Liver (tissue), 9 donors: ENCODE measurements around the gene BRINP3. TPM values are rescaled to one million over a fixed set of nuclear protein-coding genes. Genes with fewer than 3 reads are reported as not detected.

Source experiments
- DNase-seq: peaks from one replicate; pipeline ENCODE4 v3.0.0-alpha.2; 2017; ENCODE audit warnings: low spot score
- H3K27ac ChIP-seq, 2 donors: one replicate each; pipeline ENCODE4 v1.7.0; 2013; ENCODE audit warnings: inconsistent platforms in 2 of 2, low read length in 2 of 2, control low read depth in 1 of 2, low read depth in 1 of 2, mild to moderate bottlenecking in 1 of 2
- H3K27me3 ChIP-seq, 4 donors: one replicate each; pipeline versions ENCODE4 v1.6.1 to v1.7.0; 2013; ENCODE audit warnings: low read length in 3 of 4, inconsistent platforms in 1 of 4, mild to moderate bottlenecking in 1 of 4, moderate library complexity in 1 of 4; ENCODE audit not compliant: control insufficient read depth in 4 of 4, insufficient read depth in 4 of 4
- H3K36me3 ChIP-seq, 4 donors: one replicate each; pipeline versions ENCODE4 v1.6.1 to v1.7.0; 2013; ENCODE audit warnings: low read length in 3 of 4, mild to moderate bottlenecking in 3 of 4, low read depth in 1 of 4, moderate library complexity in 1 of 4; ENCODE audit not compliant: control insufficient read depth in 4 of 4, insufficient read depth in 3 of 4
- H3K4me1 ChIP-seq, 4 donors: one replicate each; pipeline versions ENCODE4 v1.6.1 to v1.7.0; 2013; ENCODE audit warnings: low read length in 3 of 4, mild to moderate bottlenecking in 3 of 4, moderate library complexity in 1 of 4; ENCODE audit not compliant: control insufficient read depth in 4 of 4, insufficient read depth in 4 of 4
- H3K4me3 ChIP-seq, 3 donors: one replicate each; pipeline versions ENCODE4 v1.6.1 to v1.7.0; 2013; ENCODE audit warnings: low read length in 3 of 3, control low read depth in 1 of 3, low read depth in 1 of 3, mild to moderate bottlenecking in 1 of 3
- H3K9ac ChIP-seq, 2 donors: one replicate each; pipeline ENCODE4 v1.7.0; 2013; ENCODE audit warnings: low read length in 2 of 2, mild to moderate bottlenecking in 2 of 2, moderate library complexity in 2 of 2, control low read depth in 1 of 2, low read depth in 1 of 2
- H3K9me3 ChIP-seq, 4 donors: one replicate each; pipeline versions ENCODE4 v1.6.1 to v1.7.0; 2013; ENCODE audit warnings: low read length in 3 of 4; ENCODE audit not compliant: control insufficient read depth in 4 of 4
- ATF3 ChIP-seq: IDR thresholded peaks from 2 replicates; pipeline ENCODE4 v1.6.1; 2016; ENCODE audit warnings: antibody characterized with exemption
- CTCF ChIP-seq: fragments of 150-350 bp; IDR thresholded peaks from 2 replicates; pipeline ENCODE4 v1.5.1; 2017; ENCODE audit warnings: improper control_type of control experiment, low read depth, low read length; ENCODE audit not compliant: missing input control
- EGR1 ChIP-seq, 2 donors: IDR thresholded peaks; 2 replicates each; pipeline ENCODE4 v1.6.1; 2016 to 2018; ENCODE audit warnings: antibody characterized with exemption in 2 of 2, low read depth in 2 of 2
- FOXA1 ChIP-seq: IDR thresholded peaks from 2 replicates; pipeline ENCODE4 v1.6.1; 2016; ENCODE audit warnings: antibody characterized with exemption
- GABPA ChIP-seq, 2 donors: IDR thresholded peaks in 1 of 2; conservative IDR thresholded peaks in 1 of 2; 2 replicates each; pipeline ENCODE4 v1.6.1; 2016; ENCODE audit warnings: antibody characterized with exemption in 2 of 2, mild to moderate bottlenecking in 1 of 2, moderate library complexity in 1 of 2
- HNF4A ChIP-seq, 2 donors: conservative IDR thresholded peaks; 2 replicates each; pipeline ENCODE4 v1.6.1; 2016; ENCODE audit warnings: antibody characterized with exemption in 2 of 2, mild to moderate bottlenecking in 2 of 2
- HNF4G ChIP-seq: IDR thresholded peaks from 2 replicates; pipeline ENCODE4 v1.6.1; 2016; ENCODE audit warnings: antibody characterized with exemption
- JUND ChIP-seq, 2 donors: IDR thresholded peaks; 2 replicates each; pipeline ENCODE4 v1.6.1; 2016; ENCODE audit warnings: antibody characterized with exemption in 2 of 2
- NR2F2 ChIP-seq: IDR thresholded peaks from 2 replicates; pipeline ENCODE4 v1.6.1; 2016; ENCODE audit warnings: antibody characterized with exemption
- RAD21 ChIP-seq, 2 donors: IDR thresholded peaks; 2 replicates each; pipeline ENCODE4 v1.6.1; 2016; ENCODE audit warnings: antibody characterized with exemption in 2 of 2, mild to moderate bottlenecking in 2 of 2
- RXRA ChIP-seq, 2 donors: IDR thresholded peaks; 2 replicates each; pipeline ENCODE4 v1.6.1; 2017 to 2018; ENCODE audit warnings: antibody characterized with exemption in 2 of 2, mild to moderate bottlenecking in 1 of 2
- SP1 ChIP-seq: IDR thresholded peaks from 2 replicates; pipeline ENCODE4 v1.6.1; 2018; ENCODE audit warnings: antibody characterized with exemption, mild to moderate bottlenecking
- TAF1 ChIP-seq: conservative IDR thresholded peaks from 2 replicates; pipeline ENCODE4 v1.6.1; 2016; ENCODE audit warnings: antibody characterized with exemption, mild to moderate bottlenecking
- YY1 ChIP-seq: IDR thresholded peaks from 2 replicates; pipeline ENCODE4 v1.6.1; 2016; ENCODE audit warnings: antibody characterized with exemption, mild to moderate bottlenecking
- WGBS: extraction: QIAGEN DNeasy Blood & Tissue Kit; methylation state at CpG from one replicate; pipeline ENCODE4 v1.1.7; 2013; 5-methylcytosine and 5-hydroxymethylcytosine counted together
- polyA plus RNA-seq, 2 donors: library from polyadenylated mRNA; stranded (reverse) in 1 of 2; unstranded in 1 of 2; fragments of 200-250 nt in 1 of 2; fragments of >200 nt in 1 of 2; fragmentation: Nextera tagmentation in 1 of 2; extraction: Ambion mirVana in 1 of 2; gene quantifications; one replicate each; pipeline versions ENCODE4 v1.2.1 to v1.2.3, GENCODE V29; 2013 to 2015
- total RNA-seq, 2 donors: library from RNA; depleted of rRNA; stranded (reverse); fragments of >200 nt; gene quantifications; one replicate each; pipeline ENCODE4 v1.2.3, GENCODE V29; 2014
- TF ChIP-seq, protein P1 (sequence below): IDR thresholded peaks from 2 replicates; pipeline ENCODE4 v1.6.1; 2016; ENCODE audit warnings: antibody characterized with exemption
- TF ChIP-seq, protein P2 (sequence below): IDR thresholded peaks from 2 replicates; pipeline ENCODE4 v1.6.1; 2016; ENCODE audit warnings: antibody characterized with exemption
- TF ChIP-seq, protein P3 (sequence below): IDR thresholded peaks from 2 replicates; pipeline ENCODE4 v1.6.1; 2016; ENCODE audit warnings: antibody characterized with exemption, mild to moderate bottlenecking
- donor health status: healthy.
- donor health status: healthy.
- donor health status: healthy.
- donor health status: healthy.
- donor health status: healthy.

The BRINP3 gene
- total and polyA plus RNA-seq, 4 donors, result 0.02 TPM; not detected in 3

DNA sequence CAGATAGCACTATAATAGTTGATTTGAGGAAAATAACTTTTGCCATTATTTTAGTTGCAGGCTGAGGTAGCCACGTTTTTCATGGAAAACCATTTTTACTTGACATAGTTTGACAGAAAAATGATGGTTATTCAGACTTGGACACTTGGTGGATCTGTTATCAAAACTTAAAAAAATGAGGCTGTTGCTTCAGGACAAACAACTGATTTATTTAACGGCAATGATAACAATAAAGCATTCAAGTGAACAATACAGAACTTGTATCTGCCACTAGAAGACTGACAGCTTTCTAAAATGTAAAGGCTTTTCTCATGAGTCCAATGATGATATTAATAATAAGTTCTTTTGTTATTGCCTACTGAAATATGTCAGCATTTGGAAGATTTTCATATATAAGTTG lies 322.9 kb downstream of the BRINP3 start:
- Histone ChIP-seq H3K36me3 (no peaks in the 10 kb centered on the region), H3K4me1 (no peaks in the 10 kb centered on the region), H3K9me3 (no peaks in the 10 kb centered on the region), H3K27ac (no peak overlapping the region), H3K4me3 (no peak overlapping the region), H3K9ac (no peak overlapping the region), H3K27me3 (no peaks in the 10 kb centered on the region)
- TF ChIP-seq YY1, result no peak
- TF ChIP-seq HNF4A (conservative IDR thresholded peaks at IDR 0.05), result no peak
- TF ChIP-seq FOXA1, result no peak
- 49% methylated on average over 2 of the region's 2 CpGs for WGBS
- DNase-seq, result no peak

DNA sequence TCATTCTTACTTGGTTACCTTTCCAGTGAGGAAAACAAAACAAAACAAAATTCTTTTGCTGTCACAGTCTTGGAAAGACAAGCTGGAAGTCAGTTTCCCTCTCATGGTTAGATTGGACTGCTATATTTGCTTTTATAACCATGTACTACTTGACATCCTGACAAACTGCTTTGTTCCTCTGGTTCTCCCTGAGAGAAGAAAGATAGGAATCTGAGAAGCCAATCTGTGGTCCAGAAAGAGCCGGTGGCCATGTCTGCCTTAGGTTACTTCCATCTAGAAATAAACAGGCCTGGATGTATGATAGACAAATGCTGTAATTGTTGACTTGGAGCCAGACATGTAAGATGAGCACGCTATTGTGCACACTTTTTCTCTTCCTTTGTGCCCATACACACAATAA lies 330.0 kb downstream of the BRINP3 start:
- 65% methylated on average over 2 of the region's 2 CpGs for WGBS
- Histone ChIP-seq H3K36me3 (no peaks in the 10 kb centered on the region), H3K27me3 (peaks cover 0 to 4% (median 0%) of the 10 kb centered on the region in 4 donors), H3K4me3 (no peak overlapping the region), H3K27ac (no peak overlapping the region), H3K9ac (no peak overlapping the region), H3K9me3 (no peaks in the 10 kb centered on the region), H3K4me1 (no peaks in the 10 kb centered on the region)
- no peak for DNase-seq
- TF ChIP-seq JUND (IDR thresholded peaks at IDR 0.05) (no peak), HNF4G (no peak), ATF3 (no peak), NR2F2 (no peak)
- TF ChIP-seq, protein P1, sequence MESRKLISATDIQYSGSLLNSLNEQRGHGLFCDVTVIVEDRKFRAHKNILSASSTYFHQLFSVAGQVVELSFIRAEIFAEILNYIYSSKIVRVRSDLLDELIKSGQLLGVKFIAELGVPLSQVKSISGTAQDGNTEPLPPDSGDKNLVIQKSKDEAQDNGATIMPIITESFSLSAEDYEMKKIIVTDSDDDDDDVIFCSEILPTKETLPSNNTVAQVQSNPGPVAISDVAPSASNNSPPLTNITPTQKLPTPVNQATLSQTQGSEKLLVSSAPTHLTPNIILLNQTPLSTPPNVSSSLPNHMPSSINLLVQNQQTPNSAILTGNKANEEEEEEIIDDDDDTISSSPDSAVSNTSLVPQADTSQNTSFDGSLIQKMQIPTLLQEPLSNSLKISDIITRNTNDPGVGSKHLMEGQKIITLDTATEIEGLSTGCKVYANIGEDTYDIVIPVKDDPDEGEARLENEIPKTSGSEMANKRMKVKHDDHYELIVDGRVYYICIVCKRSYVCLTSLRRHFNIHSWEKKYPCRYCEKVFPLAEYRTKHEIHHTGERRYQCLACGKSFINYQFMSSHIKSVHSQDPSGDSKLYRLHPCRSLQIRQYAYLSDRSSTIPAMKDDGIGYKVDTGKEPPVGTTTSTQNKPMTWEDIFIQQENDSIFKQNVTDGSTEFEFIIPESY, result no peak

GRCh38 chr1:190144650-190145049 lies 333.0 kb downstream of the BRINP3 start:
- Histone ChIP-seq H3K4me3 (no peak overlapping the region), H3K27ac (no peak overlapping the region), H3K36me3 (no peaks in the 10 kb centered on the region), H3K4me1 (no peaks in the 10 kb centered on the region), H3K27me3 (peaks cover 0 to 4% (median 0%) of the 10 kb centered on the region in 4 donors), H3K9ac (no peak overlapping the region), H3K9me3 (no peaks in the 10 kb centered on the region)
- no peak for DNase-seq
- TF ChIP-seq YY1 (no peak), GABPA (IDR thresholded peaks at IDR 0.05 in 1 of 2, conservative IDR thresholded peaks at IDR 0.05 in 1 of 2) (no peak), FOXA1 (no peak), RAD21 (IDR thresholded peaks at IDR 0.05) (no peak), SP1 (no peak), EGR1 (IDR thresholded peaks at IDR 0.05; ENCODE audit: low read depth in 2 of 2) (no peak), CTCF (no peak), TAF1 (no peak), JUND (IDR thresholded peaks at IDR 0.05) (no peak), RXRA (IDR thresholded peaks at IDR 0.05) (no peak), HNF4A (conservative IDR thresholded peaks at IDR 0.05) (no peak), ATF3 (no peak)
- TF ChIP-seq, protein P2, sequence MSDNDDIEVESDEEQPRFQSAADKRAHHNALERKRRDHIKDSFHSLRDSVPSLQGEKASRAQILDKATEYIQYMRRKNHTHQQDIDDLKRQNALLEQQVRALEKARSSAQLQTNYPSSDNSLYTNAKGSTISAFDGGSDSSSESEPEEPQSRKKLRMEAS, result no peak
- TF ChIP-seq, protein P1, result no peak
- TF ChIP-seq, protein P3, sequence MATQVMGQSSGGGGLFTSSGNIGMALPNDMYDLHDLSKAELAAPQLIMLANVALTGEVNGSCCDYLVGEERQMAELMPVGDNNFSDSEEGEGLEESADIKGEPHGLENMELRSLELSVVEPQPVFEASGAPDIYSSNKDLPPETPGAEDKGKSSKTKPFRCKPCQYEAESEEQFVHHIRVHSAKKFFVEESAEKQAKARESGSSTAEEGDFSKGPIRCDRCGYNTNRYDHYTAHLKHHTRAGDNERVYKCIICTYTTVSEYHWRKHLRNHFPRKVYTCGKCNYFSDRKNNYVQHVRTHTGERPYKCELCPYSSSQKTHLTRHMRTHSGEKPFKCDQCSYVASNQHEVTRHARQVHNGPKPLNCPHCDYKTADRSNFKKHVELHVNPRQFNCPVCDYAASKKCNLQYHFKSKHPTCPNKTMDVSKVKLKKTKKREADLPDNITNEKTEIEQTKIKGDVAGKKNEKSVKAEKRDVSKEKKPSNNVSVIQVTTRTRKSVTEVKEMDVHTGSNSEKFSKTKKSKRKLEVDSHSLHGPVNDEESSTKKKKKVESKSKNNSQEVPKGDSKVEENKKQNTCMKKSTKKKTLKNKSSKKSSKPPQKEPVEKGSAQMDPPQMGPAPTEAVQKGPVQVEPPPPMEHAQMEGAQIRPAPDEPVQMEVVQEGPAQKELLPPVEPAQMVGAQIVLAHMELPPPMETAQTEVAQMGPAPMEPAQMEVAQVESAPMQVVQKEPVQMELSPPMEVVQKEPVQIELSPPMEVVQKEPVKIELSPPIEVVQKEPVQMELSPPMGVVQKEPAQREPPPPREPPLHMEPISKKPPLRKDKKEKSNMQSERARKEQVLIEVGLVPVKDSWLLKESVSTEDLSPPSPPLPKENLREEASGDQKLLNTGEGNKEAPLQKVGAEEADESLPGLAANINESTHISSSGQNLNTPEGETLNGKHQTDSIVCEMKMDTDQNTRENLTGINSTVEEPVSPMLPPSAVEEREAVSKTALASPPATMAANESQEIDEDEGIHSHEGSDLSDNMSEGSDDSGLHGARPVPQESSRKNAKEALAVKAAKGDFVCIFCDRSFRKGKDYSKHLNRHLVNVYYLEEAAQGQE, result no peak
- 65% methylated on average over 2 of the region's 2 CpGs for WGBS
